ENCODE measurements around the gene HES4.
"Not testable (repeated sequence)": the region's sequence is repeated elsewhere in the genome, so short reads cannot be mapped to it uniquely, and the experiment has no call there.

HES4 gene

DNA sequence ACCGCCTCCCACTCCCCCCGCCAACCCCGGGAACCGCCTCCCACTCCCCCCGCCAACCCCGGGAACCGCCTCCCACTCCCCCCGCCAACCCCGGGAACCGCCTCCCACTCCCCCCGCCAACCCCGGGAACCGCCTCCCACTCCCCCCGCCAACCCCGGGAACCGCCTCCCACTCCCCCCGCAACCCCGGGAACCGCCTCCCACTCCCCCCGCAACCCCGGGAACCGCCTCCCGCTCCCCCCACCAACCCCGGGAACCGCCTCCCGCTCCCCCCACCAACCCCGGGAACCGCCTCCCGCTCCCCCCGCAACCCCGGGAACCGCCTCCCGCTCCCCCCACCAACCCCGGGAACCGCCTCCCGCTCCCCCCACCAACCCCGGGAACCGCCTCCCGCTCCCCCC is 23.1 kb downstream of the HES4 start:
- not testable (repeated sequence) for DNase-seq

DNA sequence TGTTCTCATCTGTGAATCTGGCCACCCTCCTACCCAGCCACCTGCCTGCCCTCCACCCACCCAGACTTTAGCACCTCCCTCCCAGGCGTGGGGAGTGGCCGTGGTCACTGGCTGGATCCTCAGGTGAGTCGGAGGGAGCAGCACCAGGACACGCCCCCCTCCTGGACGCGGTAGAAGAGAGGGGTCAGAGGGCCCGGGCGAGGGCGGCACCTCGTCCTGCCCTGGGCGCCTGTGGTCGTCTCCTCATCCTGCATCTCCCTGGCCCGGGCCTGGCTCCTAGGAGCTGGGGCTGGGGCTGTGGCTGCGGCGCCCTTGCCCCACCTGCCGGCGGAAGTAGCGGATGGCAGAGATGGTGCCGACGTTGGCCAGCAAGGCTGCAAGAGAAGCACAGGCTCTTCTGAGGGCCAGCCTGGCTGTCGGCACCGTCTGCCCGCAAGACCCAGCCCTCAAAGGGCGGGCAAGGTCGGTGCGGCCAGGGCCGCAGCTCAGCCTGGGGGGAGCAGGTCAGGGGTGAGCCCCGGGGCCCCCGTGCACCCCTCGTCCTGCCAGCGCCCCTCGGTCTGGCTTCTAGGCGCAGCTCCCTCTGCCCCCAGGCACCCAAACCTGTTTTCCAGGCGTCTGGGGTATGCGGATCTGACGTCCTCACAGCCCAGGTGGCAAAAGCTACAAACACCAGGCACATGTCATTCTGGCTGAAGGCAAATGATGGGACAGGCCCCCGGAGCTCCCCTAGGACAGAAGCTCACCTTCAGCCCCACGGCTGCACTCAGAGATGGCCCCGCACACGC is 23.8 kb downstream of the HES4 start:
- DNase-seq = peak in 3 of 4 experiments; percentile 35 to 53 (median 36)

DNA sequence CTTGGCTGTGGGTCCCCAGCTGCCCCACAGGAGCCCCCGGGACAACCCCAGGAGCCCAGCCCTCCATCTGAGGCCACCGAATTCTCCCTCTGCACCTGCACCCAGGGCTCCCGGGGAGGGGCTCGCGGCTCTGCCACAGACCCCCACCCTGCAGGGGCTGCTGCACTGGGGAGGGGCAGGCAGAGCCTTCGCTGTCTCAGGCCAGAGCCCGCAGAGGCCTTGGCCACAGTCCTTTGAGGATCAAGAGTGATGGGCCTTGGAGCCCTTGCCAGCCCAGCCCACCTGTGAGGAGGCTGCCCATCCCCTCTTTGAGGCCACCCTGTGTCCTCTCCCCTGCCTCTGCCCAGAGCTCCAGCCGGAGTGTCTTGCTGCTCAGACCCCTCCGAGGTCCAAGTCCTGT is 24.5 kb downstream of the HES4 start:
- no peak for DNase-seq

DNA sequence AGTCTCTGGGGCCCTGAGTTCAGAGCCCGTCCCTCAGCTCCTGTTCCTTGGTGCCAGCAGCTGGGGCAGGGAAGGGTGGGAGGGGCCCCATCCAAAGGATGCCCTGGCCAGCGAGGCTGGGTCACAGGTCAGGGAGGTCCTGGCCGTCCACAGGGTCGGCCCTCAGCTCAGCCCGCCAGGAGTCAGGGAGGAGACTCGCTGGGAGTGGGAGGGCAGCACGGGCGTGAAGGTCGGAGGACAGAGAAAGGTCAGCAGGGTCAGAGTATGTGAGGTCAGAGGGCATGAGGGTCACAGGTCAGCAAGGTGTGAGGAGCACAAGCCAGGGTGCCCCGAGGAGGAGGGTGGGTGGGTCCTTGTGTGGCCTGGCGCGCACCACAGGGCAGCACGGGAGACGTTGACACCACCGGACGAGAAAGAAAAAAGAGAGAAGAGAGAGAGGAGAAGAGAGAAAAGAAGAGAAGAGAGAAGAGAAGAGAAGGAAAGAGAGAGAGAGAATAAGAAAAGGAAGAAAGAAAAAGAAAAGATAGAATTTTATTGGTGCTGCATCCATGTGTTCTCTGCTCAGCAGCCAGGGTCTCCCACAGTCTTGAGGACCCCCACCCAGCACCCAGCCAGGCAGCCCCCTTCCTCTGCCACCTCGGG is 25.1 kb downstream of the HES4 start:
- DNase-seq = no peak

DNA sequence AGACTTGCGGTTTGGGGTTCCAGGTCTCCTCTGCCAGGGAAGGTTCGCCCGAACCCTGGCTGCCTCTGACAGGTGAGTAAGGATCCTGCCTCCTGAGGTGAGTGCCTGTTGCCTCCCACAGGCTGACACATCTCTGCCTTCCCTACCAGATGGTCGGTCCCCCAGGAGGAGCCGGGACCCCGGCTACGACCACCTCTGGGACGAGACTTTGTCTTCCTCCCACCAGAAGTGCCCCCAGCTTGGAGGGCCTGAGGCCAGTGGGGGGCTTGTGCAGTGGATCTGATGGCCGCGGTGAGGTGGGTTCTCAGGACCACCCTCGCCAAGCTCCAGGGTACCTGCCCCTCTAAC is 25.6 kb downstream of the HES4 start:
- no peak for DNase-seq

DNA sequence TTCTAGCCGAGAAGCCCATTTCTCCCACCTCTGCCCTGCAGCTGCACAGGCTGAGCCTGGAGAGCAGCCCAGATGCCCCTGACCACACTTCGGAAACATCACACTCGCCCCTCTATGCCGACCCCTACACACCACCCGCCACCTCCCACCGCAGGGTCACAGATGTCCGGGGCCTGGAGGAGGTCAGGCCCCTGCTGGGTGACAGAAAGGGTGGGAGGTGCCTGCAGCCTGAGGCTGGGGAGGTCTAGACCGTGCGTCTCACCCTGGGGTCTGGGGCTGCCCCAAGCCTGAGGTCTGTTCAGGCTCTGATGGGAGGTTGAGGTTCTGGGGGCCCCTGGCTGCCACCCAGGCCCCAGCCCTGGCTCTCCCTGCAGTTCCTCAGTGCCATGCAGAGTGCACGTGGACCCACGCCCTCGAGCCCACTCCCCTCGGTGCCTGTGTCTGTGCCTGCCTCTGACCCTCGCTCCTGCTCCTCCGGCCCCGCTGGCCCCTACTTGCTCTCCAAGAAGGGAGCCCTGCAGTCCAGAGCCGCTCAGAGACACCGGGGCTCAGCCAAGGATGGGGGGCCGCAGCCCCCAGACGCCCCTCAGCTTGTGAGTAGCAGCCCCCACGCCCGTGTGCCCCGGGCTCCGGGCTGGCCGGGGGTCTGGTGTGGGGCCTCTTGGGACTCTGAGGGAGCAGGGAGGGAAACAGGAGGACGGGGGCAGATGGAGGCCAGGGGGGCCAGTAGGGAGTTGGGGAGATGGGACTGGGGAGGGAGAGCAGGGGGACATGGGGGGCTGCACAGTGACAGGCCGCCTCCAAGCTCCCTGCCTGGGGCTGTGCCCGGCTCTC is 26.2 kb downstream of the HES4 start:
- DNase-seq = no peak

DNA sequence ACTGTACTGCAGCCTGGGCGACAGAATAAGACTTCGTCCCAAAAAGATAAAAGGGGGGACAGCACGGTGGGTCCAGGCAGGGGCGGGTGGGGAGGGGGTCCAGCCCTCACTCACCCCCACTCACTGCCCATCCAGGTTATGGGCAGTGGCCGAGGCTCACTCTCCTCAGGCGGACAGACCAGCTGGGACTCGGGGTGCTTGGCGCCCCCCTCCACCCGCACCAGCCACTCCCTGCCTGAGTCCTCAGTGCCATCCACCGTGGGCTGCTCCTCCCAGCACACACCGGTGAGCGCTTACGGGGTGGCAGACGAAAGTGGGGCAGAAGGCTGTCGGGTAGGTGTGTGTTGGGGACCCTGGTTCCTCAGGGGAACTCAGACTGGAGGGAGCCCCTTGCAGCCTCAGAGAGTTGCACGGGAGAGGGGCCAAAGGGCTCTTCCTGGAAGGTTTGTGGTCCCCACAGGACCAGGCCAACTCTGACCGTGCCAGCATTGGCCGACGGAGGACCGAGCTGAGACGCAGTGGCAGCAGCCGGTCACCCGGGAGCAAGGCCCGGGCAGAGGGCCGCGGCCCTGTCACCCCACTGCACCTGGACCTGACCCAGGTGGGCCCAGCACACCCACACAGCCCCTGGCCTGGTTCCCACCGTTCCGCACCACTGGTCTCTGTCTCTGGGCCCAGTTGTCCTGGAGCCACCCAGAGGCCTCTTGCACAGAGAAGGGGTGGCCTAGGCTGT is 27.0 kb downstream of the HES4 start:
- DNase-seq = no peak

DNA sequence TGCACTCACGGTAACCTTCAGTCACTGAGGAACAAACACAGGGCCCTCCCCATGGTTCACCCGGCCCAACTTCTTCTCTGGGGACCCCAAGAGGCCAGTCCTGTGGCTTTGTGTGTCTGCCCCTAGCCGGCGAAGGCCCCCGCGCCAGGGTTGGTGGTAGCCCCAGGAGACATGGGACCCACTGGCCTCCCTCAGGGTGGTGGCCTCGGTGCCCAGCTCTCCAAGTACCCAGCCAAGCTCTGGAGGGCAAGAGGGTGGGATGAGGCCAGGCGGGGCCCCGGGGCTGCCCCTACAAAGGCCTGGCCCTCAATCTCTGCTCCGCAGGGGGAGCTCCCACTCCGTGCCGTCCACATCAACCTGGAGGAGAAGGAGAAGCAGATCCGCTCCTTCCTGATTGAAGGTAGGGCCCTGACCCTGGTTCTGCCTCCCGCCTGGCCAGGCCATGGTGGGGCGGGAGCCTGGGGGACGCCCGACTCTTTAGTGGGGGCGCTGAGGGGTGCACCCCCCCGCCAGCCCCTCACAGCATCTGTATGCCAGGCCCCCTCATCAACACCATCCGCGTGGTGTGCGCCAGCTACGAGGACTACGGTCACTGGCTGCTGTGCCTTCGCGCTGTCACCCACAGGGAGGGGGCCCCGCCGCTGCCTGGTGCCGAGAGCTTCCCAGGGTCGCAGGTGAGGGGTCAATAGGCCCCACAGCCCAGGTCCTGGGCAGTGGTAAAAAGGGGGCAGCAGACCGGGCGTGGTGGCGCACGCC is 28.0 kb downstream of the HES4 start:
- no peak for DNase-seq

DNA sequence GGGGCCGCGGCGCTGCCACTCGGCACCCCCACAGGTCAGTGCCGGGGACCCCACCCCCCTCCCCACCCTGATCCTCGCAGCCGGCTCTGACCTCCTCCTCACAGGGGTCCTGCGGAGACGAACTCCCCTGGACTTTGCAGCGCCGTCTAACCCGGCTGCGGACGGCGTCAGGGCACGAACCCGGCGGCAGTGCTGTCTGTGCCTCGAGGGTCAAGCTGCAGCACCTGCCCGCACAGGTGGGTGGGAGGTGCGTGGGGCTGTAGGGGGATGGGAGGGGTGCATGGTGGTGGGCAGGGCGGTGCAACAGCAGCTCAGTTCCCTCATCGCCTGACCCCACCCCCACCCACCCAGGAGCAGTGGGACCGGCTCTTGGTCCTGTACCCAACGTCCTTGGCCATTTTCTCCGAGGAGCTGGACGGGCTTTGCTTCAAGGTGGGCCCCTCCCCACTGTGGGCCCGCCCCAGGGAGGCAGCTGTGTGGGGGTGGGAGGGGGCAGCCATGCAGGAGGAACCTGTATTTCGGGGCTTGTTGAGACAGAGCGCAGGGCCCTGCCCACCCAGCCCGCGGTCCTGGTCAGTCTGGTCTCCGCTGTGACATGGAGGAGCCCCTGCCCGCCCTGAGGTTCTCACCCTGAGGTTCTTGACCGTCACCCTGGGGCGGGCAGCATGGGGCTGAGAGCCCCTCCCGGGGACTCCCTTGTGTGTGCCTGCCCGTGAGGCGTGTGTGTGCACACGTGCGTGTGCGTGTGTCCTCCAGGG is 28.7 kb downstream of the HES4 start:
- no peak for DNase-seq

DNA sequence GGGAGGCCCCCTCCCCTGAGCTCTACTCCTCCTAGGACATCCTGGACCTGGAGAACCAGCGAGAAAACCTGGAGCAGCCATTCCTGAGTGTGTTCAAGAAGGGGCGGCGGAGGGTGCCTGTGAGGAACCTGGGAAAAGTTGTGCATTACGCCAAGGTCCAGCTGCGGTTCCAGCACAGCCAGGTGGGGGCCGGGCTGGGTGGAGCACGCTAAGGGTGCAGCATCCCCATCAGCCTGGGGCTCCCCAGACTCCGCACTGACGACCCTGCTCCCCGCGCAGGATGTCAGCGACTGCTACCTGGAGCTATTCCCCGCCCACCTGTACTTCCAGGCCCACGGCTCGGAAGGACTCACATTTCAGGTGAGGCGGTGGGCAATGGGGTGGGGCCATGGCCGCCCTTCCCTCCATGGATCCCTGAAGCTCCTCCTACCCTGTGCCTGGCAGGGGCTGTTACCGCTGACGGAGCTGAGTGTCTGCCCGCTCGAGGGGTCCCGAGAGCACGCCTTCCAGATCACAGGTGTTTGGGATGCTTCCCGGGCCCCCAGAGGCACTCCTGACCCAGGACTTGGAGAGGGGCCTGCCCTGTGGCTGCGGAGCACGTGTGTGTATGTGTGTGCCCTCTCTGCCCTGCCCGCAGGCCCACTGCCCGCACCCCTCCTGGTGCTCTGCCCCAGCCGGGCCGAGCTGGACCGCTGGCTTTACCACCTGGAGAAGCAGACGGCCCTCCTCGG is 29.5 kb downstream of the HES4 start:
- DNase-seq = no peak

DNA sequence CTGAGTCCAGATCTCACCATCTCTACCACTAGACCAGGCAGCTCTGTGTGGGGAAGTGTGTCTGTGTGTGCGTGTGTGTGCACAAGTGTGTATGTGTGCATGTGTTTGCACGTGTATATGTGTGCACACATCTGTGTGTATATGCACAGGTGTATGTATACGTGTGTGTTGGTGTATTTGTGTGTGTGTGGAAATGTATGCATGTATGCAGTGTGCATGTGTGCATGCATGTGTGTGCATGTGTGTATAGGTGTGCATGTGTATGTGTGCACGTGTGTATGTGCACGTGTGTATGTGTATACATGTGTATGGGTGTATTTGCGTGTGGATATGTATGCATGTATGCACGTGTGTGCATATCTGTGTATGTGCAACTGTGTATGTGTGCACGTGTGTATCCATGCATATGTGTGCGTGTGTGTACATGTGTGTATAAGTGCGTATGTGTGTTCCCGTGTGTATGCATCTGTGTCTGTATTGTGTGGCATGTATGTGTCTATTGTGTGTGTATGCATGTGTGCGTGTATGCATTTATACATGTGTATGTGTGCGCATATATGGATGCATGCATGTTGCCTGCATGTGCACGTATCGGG is 30.5 kb downstream of the HES4 start:
- no peak for DNase-seq

DNA sequence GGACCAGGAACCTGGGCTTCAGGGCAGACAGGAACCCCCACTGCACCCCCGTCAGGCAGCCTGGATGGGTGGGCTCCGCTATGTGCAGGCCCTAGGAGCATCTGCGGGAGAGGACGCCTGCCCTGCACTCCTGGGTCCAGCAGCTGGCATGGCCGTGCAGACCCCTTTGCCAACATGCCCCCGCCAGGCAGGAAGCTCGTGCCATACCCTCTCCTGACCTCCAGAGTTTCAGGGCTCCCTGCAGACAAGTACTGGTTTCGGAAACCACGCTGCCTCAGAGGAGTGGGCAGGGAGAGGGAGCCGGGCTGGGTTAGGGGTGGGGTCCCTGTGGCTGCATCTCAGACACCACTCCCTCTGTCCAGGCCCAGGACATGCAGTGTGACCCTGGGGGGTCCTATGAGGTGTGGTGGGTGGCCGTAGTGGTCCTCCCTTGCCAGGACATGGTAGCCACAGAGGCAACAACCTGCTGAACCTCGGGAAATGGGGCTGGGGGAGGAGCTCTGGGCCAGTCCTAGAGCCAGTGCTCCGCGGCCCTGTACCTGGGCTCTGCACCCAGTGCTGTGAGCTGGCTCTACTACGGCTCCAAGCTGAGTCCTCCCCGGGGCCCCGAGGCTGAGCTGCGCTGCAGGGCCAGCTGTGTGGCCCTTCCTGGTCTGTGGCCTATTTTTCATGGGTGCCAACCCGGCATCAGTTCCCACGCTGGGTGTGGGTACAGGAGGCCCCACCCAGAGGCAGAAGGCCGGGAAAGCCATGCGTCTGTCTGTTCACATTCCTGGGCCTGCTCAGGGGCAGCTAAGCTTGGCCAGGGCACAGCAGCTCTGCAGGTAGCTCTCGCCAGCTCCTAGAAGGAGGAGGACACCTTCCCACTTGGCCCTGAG is 32.2 kb downstream of the HES4 start:
- no peak for DNase-seq

DNA sequence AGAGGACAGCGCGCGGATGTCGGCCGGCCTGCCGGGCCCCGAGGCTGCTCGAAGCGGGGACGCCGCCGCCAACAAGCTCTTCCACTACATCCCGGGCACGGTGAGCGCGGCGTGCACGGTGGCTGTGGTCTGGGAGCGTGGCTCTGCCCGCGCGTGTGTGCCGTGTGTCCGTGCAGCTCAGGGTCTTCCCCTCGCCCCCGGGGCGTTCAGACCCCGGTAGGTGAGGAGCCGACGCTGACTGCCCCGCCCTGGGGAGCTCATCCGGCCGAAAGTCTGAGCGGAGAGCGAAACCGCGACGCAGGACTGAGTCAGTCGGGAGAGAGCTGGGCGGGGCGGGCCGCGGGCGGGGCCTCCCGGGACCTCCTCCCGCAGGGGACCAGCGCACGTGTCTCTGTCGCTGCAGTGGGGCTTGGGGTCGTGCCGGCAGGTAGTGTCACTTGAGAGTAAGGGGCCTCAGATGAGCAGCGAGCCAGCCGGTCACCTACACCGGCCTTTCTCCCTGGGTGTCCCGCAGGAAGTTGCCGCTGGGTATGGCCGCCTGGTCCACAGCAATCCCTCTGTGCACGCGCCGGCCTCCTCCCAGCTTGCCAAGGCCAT is 33.1 kb downstream of the HES4 start:
- peak; percentile 61 to 79 (median 70) for DNase-seq

DNA sequence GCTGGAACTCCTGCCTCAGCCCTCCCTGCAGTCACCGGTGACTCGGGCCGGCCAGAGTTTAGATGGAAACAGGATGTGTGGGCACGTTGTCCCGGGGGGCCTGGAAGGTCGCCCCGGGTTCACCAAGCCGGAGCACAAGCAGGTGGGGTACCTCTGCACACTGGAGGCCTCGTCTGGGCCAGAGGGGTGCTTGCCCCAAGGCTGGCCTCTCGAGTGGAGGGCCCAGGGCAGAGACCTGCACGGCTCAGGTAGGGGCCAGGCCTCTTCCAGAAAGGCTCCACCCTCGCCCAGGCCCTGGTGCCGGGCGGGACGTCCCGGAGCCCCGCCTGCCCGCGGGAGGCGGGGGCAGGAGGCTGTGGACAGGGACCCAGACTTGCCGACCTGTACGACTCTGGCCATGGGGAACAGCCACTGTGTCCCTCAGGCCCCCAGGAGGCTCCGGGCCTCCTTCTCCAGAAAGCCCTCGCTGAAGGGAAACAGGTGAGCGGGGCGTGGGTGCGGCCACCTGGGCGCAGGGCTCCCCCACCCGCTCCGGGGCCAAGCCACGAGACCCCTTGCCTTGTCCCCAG is 33.7 kb downstream of the HES4 start, which contains the start of gene PLEKHN1:
Gene PLEKHN1 (plus strand): TSS at position 348 of the 569 bp plus-strand sequence. CDS start 50 bp downstream, at position 398.
- no peak for DNase-seq

DNA sequence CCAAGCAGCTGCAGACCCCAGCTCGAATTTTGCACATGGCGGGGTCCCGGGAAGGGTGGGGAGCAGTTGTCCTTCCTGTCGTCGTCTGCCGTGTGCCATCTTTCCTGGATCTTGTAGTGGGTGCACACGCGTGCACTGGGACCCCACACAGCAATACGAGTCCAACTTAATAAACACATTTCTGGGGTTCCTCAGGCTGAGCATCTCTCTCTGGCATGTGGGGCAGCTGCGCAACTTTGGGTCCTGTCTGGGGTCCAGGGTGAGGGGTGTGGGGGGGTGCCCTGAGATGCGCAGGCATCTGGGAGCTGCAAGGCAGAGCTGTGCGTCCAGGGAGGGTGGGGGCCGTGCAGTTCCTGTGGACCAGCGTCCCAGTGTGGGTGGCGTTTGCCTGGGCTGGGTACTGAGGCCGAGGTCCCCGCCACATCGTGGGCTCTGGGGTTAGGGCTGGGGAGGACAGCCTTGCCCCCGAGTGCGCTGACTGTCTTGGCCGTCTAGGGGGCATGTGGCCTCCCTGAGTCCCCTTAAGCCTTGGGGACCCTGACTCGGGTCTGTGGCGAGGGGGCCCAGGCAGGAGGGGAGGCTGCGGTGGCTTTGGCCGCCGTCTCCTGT is 34.3 kb downstream of the HES4 start:
- DNase-seq = no peak

DNA sequence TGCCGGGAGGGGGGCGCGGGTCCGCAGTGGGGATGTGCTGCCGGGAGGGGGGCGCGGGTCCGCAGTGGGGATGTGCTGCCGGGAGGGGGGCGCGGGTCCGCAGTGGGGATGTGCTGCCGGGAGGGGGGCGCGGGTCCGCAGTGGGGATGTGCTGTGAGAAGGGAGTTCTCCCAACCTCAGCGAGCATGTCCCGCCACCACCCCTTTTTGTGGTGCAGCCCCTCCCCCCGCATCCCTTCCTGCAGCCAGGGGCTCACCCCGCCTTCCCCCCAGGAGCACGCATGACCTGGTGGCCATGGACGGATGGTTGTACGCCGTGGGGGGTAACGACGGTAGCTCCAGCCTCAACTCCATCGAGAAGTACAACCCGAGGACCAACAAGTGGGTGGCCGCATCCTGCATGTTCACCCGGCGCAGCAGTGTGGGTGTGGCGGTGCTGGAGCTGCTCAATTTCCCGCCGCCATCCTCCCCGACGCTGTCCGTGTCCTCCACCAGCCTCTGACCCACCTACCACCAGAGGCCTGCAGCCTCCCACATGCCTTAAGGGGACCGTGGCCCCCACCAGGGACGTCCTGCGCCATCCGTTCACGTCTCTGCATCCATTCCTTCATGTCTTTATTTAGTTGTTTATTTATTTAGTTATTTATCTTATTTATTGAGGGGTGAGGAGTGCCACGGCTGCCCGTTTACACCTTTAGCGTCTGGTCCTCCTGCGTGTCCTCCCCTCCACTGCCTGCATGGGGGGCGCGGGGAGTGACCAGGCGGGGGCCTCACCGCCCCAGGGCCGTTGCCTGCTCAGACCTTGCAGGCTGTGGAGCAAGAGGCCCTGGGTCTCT is 35.0 kb downstream of the HES4 start:
- no peak for DNase-seq

Measured in activated CD4-positive, CD25-positive, alpha-beta regulatory T cell (primary cell).